Upper lobe of left lung (tissue), 4 donors: ENCODE data around the gene SH3PXD2A.

Experiments used
- CTCF ChIP-seq, 6 experiments: fragments of 450-650 bp in 4 of 6; fragments of 200-600 bp in 2 of 6; sonication (generic) in 2 of 6; IDR thresholded peaks; one replicate each; pipeline ENCODE4 v1.5.1; 2016 to 2019; ENCODE audit warnings: antibody characterized with exemption in 6 of 6
- EP300 ChIP-seq, 4 donors: sonication (generic); formaldehyde crosslinking; IDR thresholded peaks; one replicate each; pipeline ENCODE4 v1.5.1; 2017; ENCODE audit warnings: antibody characterized with exemption in 4 of 4, control low read depth in 2 of 4
- POLR2AphosphoS5 ChIP-seq, 2 donors: sonication (generic); formaldehyde crosslinking; IDR thresholded peaks; one replicate each; pipeline ENCODE4 v1.5.1; 2017; ENCODE audit warnings: antibody characterized with exemption in 2 of 2

GRCh38 chr10:103850572-103850895 lies 4.8 kb downstream of the SH3PXD2A start:
- TF ChIP-seq EP300 (IDR thresholded peaks at IDR 0.05) (no peak), CTCF (IDR thresholded peaks at IDR 0.05) (no peak), POLR2AphosphoS5 (IDR thresholded peaks at IDR 0.05) (no peak)
